H9 (cell line): ENCODE measurements around the gene EXOSC1. TPM values are rescaled to one million over a fixed set of nuclear protein-coding genes. Genes with fewer than 3 reads are reported as not detected.

Experiments
- DNase-seq: peaks from one replicate; pipeline ENCODE4 v3.0.0-alpha.2; 2017
- H2AFZ ChIP-seq: one replicate; pipeline ENCODE4 v1.6.1; 2013; ENCODE audit warnings: mild to moderate bottlenecking, low read length, control low read depth, moderate library complexity
- H2AK5ac ChIP-seq: 2 replicates; pipeline ENCODE4 v1.6.1; 2013; ENCODE audit warnings: low read length, control low read depth, mixed read lengths; ENCODE audit not compliant: insufficient read length
- H2BK120ac ChIP-seq: one replicate; pipeline ENCODE4 v1.6.1; 2013; ENCODE audit warnings: low read depth, mild to moderate bottlenecking, low read length, control low read depth, inconsistent platforms; ENCODE audit not compliant: poor library complexity, severe bottlenecking
- H2BK12ac ChIP-seq: 2 replicates; pipeline ENCODE4 v1.6.1; 2013; ENCODE audit warnings: low read length, control low read depth, mixed read lengths, low read depth; ENCODE audit not compliant: insufficient read length
- H2BK15ac ChIP-seq: 2 replicates; pipeline ENCODE4 v1.6.1; 2013; ENCODE audit warnings: low read depth, low read length, control low read depth
- H2BK20ac ChIP-seq: one replicate; pipeline ENCODE4 v1.6.1; 2013; ENCODE audit warnings: low read depth, mild to moderate bottlenecking, low read length, control low read depth, inconsistent platforms; ENCODE audit not compliant: poor library complexity, severe bottlenecking
- H2BK5ac ChIP-seq: 2 replicates; pipeline ENCODE4 v1.6.1; 2013; ENCODE audit warnings: low read length, control low read depth, mixed read lengths; ENCODE audit not compliant: insufficient read length
- H3K14ac ChIP-seq: 2 replicates; pipeline ENCODE4 v1.6.1; 2013; ENCODE audit warnings: low read length, control low read depth; ENCODE audit not compliant: insufficient read depth
- H3K18ac ChIP-seq: 2 replicates; pipeline ENCODE4 v1.6.1; 2013; ENCODE audit warnings: low read depth, mild to moderate bottlenecking, mixed read lengths, low read length, control low read depth; ENCODE audit not compliant: insufficient read length
- H3K23ac ChIP-seq: 2 replicates; pipeline ENCODE4 v1.6.1; 2013; ENCODE audit warnings: low read length, control low read depth, mixed read lengths, low read depth; ENCODE audit not compliant: insufficient read length
- H3K23me2 ChIP-seq: 2 replicates; pipeline ENCODE4 v1.6.1; 2013; ENCODE audit warnings: low read depth, mild to moderate bottlenecking, mixed read lengths, low read length, control low read depth; ENCODE audit not compliant: insufficient read length, poor library complexity, severe bottlenecking
- H3K27ac ChIP-seq: 2 replicates; pipeline ENCODE4 v1.5.1; 2013; ENCODE audit warnings: low read length, control low read depth, mixed read lengths, low read depth; ENCODE audit not compliant: insufficient read length
- H3K27me3 ChIP-seq: 2 replicates; pipeline ENCODE4 v1.6.1; 2013; ENCODE audit warnings: low read length, control low read depth, inconsistent platforms; ENCODE audit not compliant: insufficient read depth
- H3K4ac ChIP-seq: 2 replicates; pipeline ENCODE4 v1.6.1; 2013; ENCODE audit warnings: low read depth, mild to moderate bottlenecking, control low read depth, inconsistent platforms, low read length, moderate library complexity
- H3K4me1 ChIP-seq: 2 replicates; pipeline ENCODE4 v1.6.1; 2013; ENCODE audit warnings: low read length, control low read depth, inconsistent platforms; ENCODE audit not compliant: insufficient read depth
- H3K4me2 ChIP-seq: 2 replicates; pipeline ENCODE4 v1.6.1; 2013; ENCODE audit warnings: low read length, control low read depth, mixed read lengths; ENCODE audit not compliant: insufficient read length, insufficient read depth
- H3K56ac ChIP-seq: 2 replicates; pipeline ENCODE4 v1.6.1; 2013; ENCODE audit warnings: low read depth, mild to moderate bottlenecking, mixed read lengths, low read length, control low read depth; ENCODE audit not compliant: insufficient read length
- H3K79me1 ChIP-seq: 2 replicates; pipeline ENCODE4 v1.6.1; 2013; ENCODE audit warnings: low read depth, mild to moderate bottlenecking, moderate library complexity, low read length, control low read depth, inconsistent platforms; ENCODE audit not compliant: insufficient read depth, poor library complexity, severe bottlenecking
- H3K79me2 ChIP-seq: 2 replicates; pipeline ENCODE4 v1.6.1; 2013; ENCODE audit warnings: low read length, control low read depth, inconsistent platforms; ENCODE audit not compliant: insufficient read depth
- H3K9ac ChIP-seq: 2 replicates; pipeline ENCODE4 v1.6.1; 2013; ENCODE audit warnings: low read length, control low read depth, mixed read lengths; ENCODE audit not compliant: insufficient read length; ENCODE audit errors: extremely low read depth
- H3K9me3 ChIP-seq: one replicate; pipeline ENCODE4 v1.6.1; 2013; ENCODE audit warnings: low read depth, low read length, inconsistent platforms; ENCODE audit not compliant: control insufficient read depth
- H3T11ph ChIP-seq: one replicate; pipeline ENCODE4 v1.6.1; 2013; ENCODE audit warnings: mild to moderate bottlenecking, low read length, control low read depth, inconsistent platforms
- H4K20me1 ChIP-seq: one replicate; pipeline ENCODE4 v1.6.1; 2013; ENCODE audit not compliant: control insufficient read depth, insufficient read length, insufficient read depth
- H4K5ac ChIP-seq: 2 replicates; pipeline ENCODE4 v1.6.1; 2013; ENCODE audit warnings: low read depth, mild to moderate bottlenecking, mixed read lengths, low read length, control low read depth; ENCODE audit not compliant: insufficient read length
- H4K8ac ChIP-seq: replicated peaks from 2 replicates; pipeline ENCODE4 v1.6.1; 2013; ENCODE audit warnings: low read length, control low read depth, mixed read lengths, low read depth; ENCODE audit not compliant: insufficient read length
- H4K91ac ChIP-seq: 2 replicates; pipeline ENCODE4 v1.6.1; 2013; ENCODE audit warnings: low read depth, mild to moderate bottlenecking, moderate library complexity, mixed read lengths, low read length, control low read depth; ENCODE audit not compliant: insufficient read length
- H3K27ac Mint-ChIP-seq, 3 experiments: 2 replicates in 2 of 3; 3 replicates in 1 of 3; pipeline ENCODE4 v1.8.0; 2020 to 2021; ENCODE audit warnings: mixed read lengths in 3 of 3, mild to moderate bottlenecking in 1 of 3, moderate library complexity in 1 of 3
- H3K27me3 Mint-ChIP-seq: 2 replicates; pipeline ENCODE4 v1.8.0; 2021; ENCODE audit warnings: low read depth, mild to moderate bottlenecking, moderate library complexity, mixed read lengths
- H3K36me3 Mint-ChIP-seq, 3 experiments: 2 replicates in 2 of 3; 3 replicates in 1 of 3; pipeline ENCODE4 v1.8.0; 2020 to 2021; ENCODE audit warnings: low read depth in 3 of 3, mixed read lengths in 3 of 3; ENCODE audit not compliant: insufficient read depth in 1 of 3
- H3K4me1 Mint-ChIP-seq, 2 experiments: 2 replicates each; pipeline ENCODE4 v1.8.0; 2020; ENCODE audit warnings: mixed read lengths in 2 of 2
- H3K4me3 Mint-ChIP-seq, 2 experiments: 2 replicates in 1 of 2; 3 replicates in 1 of 2; pipeline ENCODE4 v1.8.0; 2020 to 2021; ENCODE audit warnings: mild to moderate bottlenecking in 2 of 2, mixed read lengths in 2 of 2, moderate library complexity in 1 of 2
- H3K9me3 Mint-ChIP-seq, 2 experiments: 2 replicates in 1 of 2; 3 replicates in 1 of 2; pipeline ENCODE4 v1.8.0; 2020; ENCODE audit warnings: mild to moderate bottlenecking in 2 of 2, mixed read lengths in 2 of 2, moderate library complexity in 1 of 2
- WGBS: extraction: QIAGEN DNeasy Blood & Tissue Kit; methylation state at CpG from one replicate; pipeline ENCODE4 v1.1.7; 2013; ENCODE audit warnings: missing lambda C conversion rate, low lambda C conversion rate, mixed read lengths; ENCODE audit not compliant: insufficient read length; ENCODE audit errors: extremely low coverage; 5-methylcytosine and 5-hydroxymethylcytosine counted together
- total RNA-seq: library from RNA; stranded (reverse); gene quantifications from 2 replicates; pipeline ENCODE4 v1.2.1, GENCODE V29; 2021
- TF ChIP-seq, protein P1 (sequence below): fragments of 200-600 bp; sonication (generic); conservative IDR thresholded peaks from 3 replicates; pipeline ENCODE4 v1.8.0; 2021; ENCODE audit warnings: antibody characterized with exemption, mild to moderate bottlenecking

Gene EXOSC1
- total RNA-seq, 1 experiment from 2014 or later = 66.4 TPM

DNA sequence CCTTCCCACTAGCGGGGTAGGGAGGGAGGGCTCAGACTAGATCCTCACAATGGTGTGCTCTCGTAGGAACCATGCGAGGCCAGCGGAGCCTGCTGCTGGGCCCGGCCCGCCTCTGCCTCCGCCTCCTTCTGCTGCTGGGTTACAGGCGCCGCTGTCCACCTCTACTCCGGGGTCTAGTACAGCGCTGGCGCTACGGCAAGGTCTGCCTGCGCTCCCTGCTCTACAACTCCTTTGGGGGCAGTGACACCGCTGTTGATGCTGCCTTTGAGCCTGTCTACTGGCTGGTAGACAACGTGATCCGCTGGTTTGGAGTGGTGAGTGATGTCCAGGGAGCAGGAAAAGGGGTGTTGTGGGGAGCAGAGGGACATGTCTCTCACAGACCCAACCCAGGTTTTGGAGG is 5.8 kb upstream of the EXOSC1 start:
- H3K4me3 Mint-ChIP-seq = no peak overlapping the region
- H3K36me3 Mint-ChIP-seq = peaks cover 22 to 59% (median 59%) of the 10 kb centered on the region in 3 experiments; a peak in 6 of 7 replicates
- Histone ChIP-seq H3T11ph (no peak overlapping the region), H3K4me1 (peaks cover 3% of the 10 kb centered on the region; the same call in 1 of the 2 replicates), H3K4ac (no peak overlapping the region), H3K23ac (no peak overlapping the region), H3K56ac (no peak overlapping the region), H4K5ac (no peak overlapping the region), H3K4me2 (no peak overlapping the region), H2BK5ac (no peak overlapping the region), H4K20me1 (peaks cover 2% of the 10 kb centered on the region), H3K27me3 (no peaks in the 10 kb centered on the region; the same call in 1 of the 2 replicates), H3K9ac (no peak overlapping the region), H4K8ac (no peak overlapping the region), H2AFZ (no peak overlapping the region), H2BK120ac (no peak overlapping the region), H2BK15ac (no peak overlapping the region), H3K9me3 (no peaks in the 10 kb centered on the region), H2BK12ac (no peak overlapping the region), H4K91ac (no peak overlapping the region), H3K27ac (no peak overlapping the region), H3K23me2 (peaks cover 5% of the 10 kb centered on the region), H3K79me2 (peaks cover 5% of the 10 kb centered on the region; the same call in 1 of the 2 replicates), H2BK20ac (no peak overlapping the region), H3K79me1 (no peaks in the 10 kb centered on the region), H3K18ac (no peak overlapping the region), H2AK5ac (no peak overlapping the region), H3K14ac (no peak overlapping the region)
- no CpG with 5 or more reads among the region's 17 CpGs for WGBS
- peaks cover 9 to 13% of the 10 kb centered on the region in 2 experiments for H3K4me1 Mint-ChIP-seq
- no peak overlapping the region for H3K27ac Mint-ChIP-seq
- TF ChIP-seq, protein P1, sequence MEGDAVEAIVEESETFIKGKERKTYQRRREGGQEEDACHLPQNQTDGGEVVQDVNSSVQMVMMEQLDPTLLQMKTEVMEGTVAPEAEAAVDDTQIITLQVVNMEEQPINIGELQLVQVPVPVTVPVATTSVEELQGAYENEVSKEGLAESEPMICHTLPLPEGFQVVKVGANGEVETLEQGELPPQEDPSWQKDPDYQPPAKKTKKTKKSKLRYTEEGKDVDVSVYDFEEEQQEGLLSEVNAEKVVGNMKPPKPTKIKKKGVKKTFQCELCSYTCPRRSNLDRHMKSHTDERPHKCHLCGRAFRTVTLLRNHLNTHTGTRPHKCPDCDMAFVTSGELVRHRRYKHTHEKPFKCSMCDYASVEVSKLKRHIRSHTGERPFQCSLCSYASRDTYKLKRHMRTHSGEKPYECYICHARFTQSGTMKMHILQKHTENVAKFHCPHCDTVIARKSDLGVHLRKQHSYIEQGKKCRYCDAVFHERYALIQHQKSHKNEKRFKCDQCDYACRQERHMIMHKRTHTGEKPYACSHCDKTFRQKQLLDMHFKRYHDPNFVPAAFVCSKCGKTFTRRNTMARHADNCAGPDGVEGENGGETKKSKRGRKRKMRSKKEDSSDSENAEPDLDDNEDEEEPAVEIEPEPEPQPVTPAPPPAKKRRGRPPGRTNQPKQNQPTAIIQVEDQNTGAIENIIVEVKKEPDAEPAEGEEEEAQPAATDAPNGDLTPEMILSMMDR = no peak
- no peaks in the 10 kb centered on the region for H3K9me3 Mint-ChIP-seq
- no peak for DNase-seq
- no peaks in the 10 kb centered on the region; the same call in 1 of the 2 replicates for H3K27me3 Mint-ChIP-seq
